Stimulated activated CD4-positive, alpha-beta T cell treated with anti-CD3 and anti-CD28 coated beads, TNF-alpha, amount 100 ng/mL, for 24 hours (primary cell): Measurements from ENCODE around the gene PKDCC.

Experiments
- DNase-seq, 3 experiments: peaks; one replicate each; pipeline ENCODE4 v3.0.0-alpha.2; 2020; ENCODE audit warnings: low read depth in 3 of 3

The PKDCC gene

GRCh38 chr2:42050010-42050702 is 2.3 kb downstream of the PKDCC start:
- DNase-seq = no peak

- no peak for DNase-seq
These were observed 3.1 kb downstream of the PKDCC start for GRCh38 chr2:42050703-42051542.

- no peak for DNase-seq
These were observed 3.9 kb downstream of the PKDCC start for GRCh38 chr2:42051543-42052235.

- DNase-seq = no peak
These were observed 5.1 kb downstream of the PKDCC start for GRCh38 chr2:42052702-42053481.

GRCh38 chr2:42053482-42053790 is 5.6 kb downstream of the PKDCC start:
- no peak for DNase-seq

- DNase-seq = no peak
These were observed 6.2 kb downstream of the PKDCC start for GRCh38 chr2:42053791-42054701.

GRCh38 chr2:42054714-42055430 is 7.1 kb downstream of the PKDCC start:
- no peak for DNase-seq

GRCh38 chr2:42055573-42056514 is 8.0 kb downstream of the PKDCC start:
- DNase-seq = no peak

- no peak for DNase-seq
These were observed 9.5 kb downstream of the PKDCC start for GRCh38 chr2:42057159-42057901.

- DNase-seq = no peak
These were observed 10.2 kb downstream of the PKDCC start for GRCh38 chr2:42057902-42058450.

- DNase-seq = no peak
These were observed 11.6 kb downstream of the PKDCC start for GRCh38 chr2:42059261-42059898.

GRCh38 chr2:42060028-42060427 is 12.2 kb downstream of the PKDCC start:
- DNase-seq = no peak

- no peak for DNase-seq
These were observed 13.1 kb downstream of the PKDCC start for GRCh38 chr2:42060718-42061619.

GRCh38 chr2:42061839-42062238 is 14.0 kb downstream of the PKDCC start:
- no peak for DNase-seq

GRCh38 chr2:42063431-42064171 is 15.8 kb downstream of the PKDCC start:
- DNase-seq = no peak

GRCh38 chr2:42064417-42064942 is 16.7 kb downstream of the PKDCC start:
- no peak for DNase-seq
